Activated naive CD4-positive, alpha-beta T cell treated with anti-CD3 and anti-CD28 coated beads, Interleukin-2, amount 50 U/mL, for 24 hours (primary cell): ENCODE results near the gene AVL9.
A peak's percentile ranks its signal among the peaks of the same experiment; 100 is the strongest.
"Not testable (repeated sequence)": the region's sequence is repeated elsewhere in the genome, so short reads cannot be mapped to it uniquely, and the experiment has no call there.

Source experiments
- H3K27ac Mint-ChIP-seq: one replicate; pipeline ENCODE4 v1.8.0; 2021; ENCODE audit warnings: mild to moderate bottlenecking, mixed read lengths
- H3K27me3 Mint-ChIP-seq: one replicate; pipeline ENCODE4 v1.8.0; 2021; ENCODE audit warnings: mixed read lengths
- H3K36me3 Mint-ChIP-seq: one replicate; pipeline ENCODE4 v1.8.0; 2021; ENCODE audit warnings: mixed read lengths
- H3K4me1 Mint-ChIP-seq: one replicate; pipeline ENCODE4 v1.8.0; 2021; ENCODE audit warnings: mixed read lengths
- H3K4me3 Mint-ChIP-seq: one replicate; pipeline ENCODE4 v1.8.0; 2021; ENCODE audit warnings: mild to moderate bottlenecking, mixed read lengths
- H3K9me3 Mint-ChIP-seq: one replicate; pipeline ENCODE4 v1.8.0; 2021; ENCODE audit warnings: mixed read lengths

The AVL9 gene

GRCh38 chr7:32586291-32587221 lies 91.3 kb downstream of the AVL9 start:
- Mint-ChIP-seq H3K27ac (no peak overlapping the region), H3K4me3 (no peak overlapping the region), H3K27me3 (no peaks in the 10 kb centered on the region), H3K4me1 (peaks cover 8% of the 10 kb centered on the region), H3K9me3 (no peaks in the 10 kb centered on the region), H3K36me3 (peaks cover 3% of the 10 kb centered on the region)

- Mint-ChIP-seq H3K9me3 (no peaks in the 10 kb centered on the region), H3K36me3 (peaks cover 3% of the 10 kb centered on the region), H3K27ac (peak overlapping the region; percentile 14), H3K4me3 (no peak overlapping the region), H3K4me1 (peaks cover 8% of the 10 kb centered on the region), H3K27me3 (no peaks in the 10 kb centered on the region)
Measured at GRCh38 chr7:32587411-32587948, 92.2 kb downstream of the AVL9 start.

- H3K36me3 Mint-ChIP-seq: no peaks in the 10 kb centered on the region
- no peak overlapping the region for H3K4me3 Mint-ChIP-seq
- H3K4me1 Mint-ChIP-seq: peaks cover 8% of the 10 kb centered on the region
- no peaks in the 10 kb centered on the region for H3K27me3 Mint-ChIP-seq
- no peaks in the 10 kb centered on the region for H3K9me3 Mint-ChIP-seq
- H3K27ac Mint-ChIP-seq: peak overlapping the region; percentile 46
Measured at GRCh38 chr7:32588657-32589056, 93.4 kb downstream of the AVL9 start.

- no peaks in the 10 kb centered on the region for H3K36me3 Mint-ChIP-seq
- no peak overlapping the region for H3K27ac Mint-ChIP-seq
- H3K4me1 Mint-ChIP-seq: peaks cover 7% of the 10 kb centered on the region
- no peaks in the 10 kb centered on the region for H3K9me3 Mint-ChIP-seq
- H3K27me3 Mint-ChIP-seq: peaks cover 3% of the 10 kb centered on the region
- no peak overlapping the region for H3K4me3 Mint-ChIP-seq
Measured at GRCh38 chr7:32591938-32592337, 96.6 kb downstream of the AVL9 start.

DNA sequence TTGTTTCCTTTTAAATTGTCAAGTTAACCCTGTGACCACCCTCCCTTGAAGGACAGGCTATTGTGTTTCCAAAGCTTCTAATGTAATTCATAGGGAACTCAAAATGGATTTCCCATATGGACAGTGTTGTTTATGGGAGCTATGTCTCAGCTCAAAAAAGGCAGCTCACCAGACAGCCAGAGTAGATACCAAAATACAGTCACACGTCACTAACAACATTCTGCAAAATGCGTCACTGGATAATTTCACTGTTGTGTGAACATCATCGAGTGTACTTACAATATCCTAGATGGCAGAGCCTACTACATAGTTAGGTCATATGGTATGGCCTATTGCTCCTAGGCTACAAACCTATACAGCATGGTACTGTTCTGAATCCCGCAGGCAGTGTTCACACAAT lies 97.4 kb downstream of the AVL9 start:
- Mint-ChIP-seq H3K4me1 (peaks cover 4% of the 10 kb centered on the region), H3K9me3 (no peaks in the 10 kb centered on the region), H3K4me3 (no peak overlapping the region), H3K27ac (no peak overlapping the region), H3K27me3 (peaks cover 4% of the 10 kb centered on the region), H3K36me3 (no peaks in the 10 kb centered on the region)

DNA sequence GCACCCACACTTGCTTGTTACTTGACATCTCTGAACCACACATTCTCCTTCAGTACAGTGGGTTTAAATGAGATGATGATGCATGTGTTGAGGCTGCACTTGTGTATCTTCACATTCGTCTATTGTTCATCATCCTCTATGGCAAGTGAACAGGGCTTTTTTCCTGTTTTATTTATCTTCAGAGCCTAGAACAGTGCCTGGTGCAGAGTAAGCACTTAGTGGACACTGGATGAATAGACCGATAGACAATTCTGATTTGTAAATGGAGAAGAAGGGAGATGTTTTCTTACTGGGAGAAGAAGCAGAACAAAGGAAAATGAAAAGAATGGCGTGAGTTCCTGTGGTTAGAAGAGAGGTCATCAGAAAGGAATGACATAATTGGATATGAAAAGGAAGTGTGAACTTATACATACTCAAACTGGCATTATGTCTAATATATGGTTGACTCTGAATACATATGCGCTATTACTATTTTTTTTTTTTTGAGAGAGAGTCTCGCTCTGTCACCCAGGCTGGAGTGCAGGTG lies 99.7 kb downstream of the AVL9 start:
- Mint-ChIP-seq H3K27ac (no peak overlapping the region), H3K9me3 (peaks cover 7% of the 10 kb centered on the region), H3K27me3 (peaks cover 8% of the 10 kb centered on the region), H3K4me3 (no peak overlapping the region), H3K36me3 (peaks cover 6% of the 10 kb centered on the region), H3K4me1 (no peaks in the 10 kb centered on the region)

GRCh38 chr7:32601196-32601595 lies 105.9 kb downstream of the AVL9 start:
- H3K27ac Mint-ChIP-seq, H3K27me3 Mint-ChIP-seq, H3K4me1 Mint-ChIP-seq, H3K36me3 Mint-ChIP-seq, H3K4me3 Mint-ChIP-seq: not testable (repeated sequence)
- H3K9me3 Mint-ChIP-seq: peaks cover 21% of the 10 kb centered on the region

- Mint-ChIP-seq H3K27ac (no peak overlapping the region), H3K4me1 (no peaks in the 10 kb centered on the region), H3K27me3 (peaks cover 5% of the 10 kb centered on the region), H3K9me3 (peaks cover 21% of the 10 kb centered on the region), H3K36me3 (peaks cover 10% of the 10 kb centered on the region), H3K4me3 (no peak overlapping the region)
Measured at GRCh38 chr7:32602470-32602869, 107.2 kb downstream of the AVL9 start.

GRCh38 chr7:32603492-32603891 lies 108.2 kb downstream of the AVL9 start:
- H3K4me3 Mint-ChIP-seq: not testable (repeated sequence)

DNA sequence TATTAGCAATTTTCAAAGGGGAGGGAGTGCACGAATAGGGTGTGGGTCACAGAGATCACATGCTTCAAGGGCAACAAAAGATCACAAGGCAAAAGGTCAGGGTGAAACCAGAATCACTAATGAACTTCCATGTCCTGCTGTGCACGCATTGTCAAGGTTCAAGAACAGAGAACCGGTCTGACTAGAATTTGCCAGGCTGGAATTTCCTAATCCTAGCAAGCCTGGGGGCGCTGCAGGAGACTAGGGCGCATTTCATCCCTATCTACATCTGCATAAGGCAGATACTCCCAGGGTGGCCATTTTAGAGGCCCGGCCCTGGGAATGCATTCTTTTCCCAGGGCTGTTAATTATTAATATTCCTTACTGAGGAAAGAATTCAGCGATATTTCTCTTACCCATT lies 108.8 kb downstream of the AVL9 start:
- H3K9me3 Mint-ChIP-seq: peaks cover 15% of the 10 kb centered on the region
- H3K36me3 Mint-ChIP-seq, H3K4me3 Mint-ChIP-seq, H3K27me3 Mint-ChIP-seq, H3K27ac Mint-ChIP-seq, H3K4me1 Mint-ChIP-seq: not testable (repeated sequence)

More at GRCh38 chr7:32603492-32603891, 108.2 kb downstream of the AVL9 start:
- H3K4me1 Mint-ChIP-seq, H3K27me3 Mint-ChIP-seq, H3K36me3 Mint-ChIP-seq, H3K27ac Mint-ChIP-seq: not testable (repeated sequence)
- H3K9me3 Mint-ChIP-seq: peaks cover 15% of the 10 kb centered on the region

DNA sequence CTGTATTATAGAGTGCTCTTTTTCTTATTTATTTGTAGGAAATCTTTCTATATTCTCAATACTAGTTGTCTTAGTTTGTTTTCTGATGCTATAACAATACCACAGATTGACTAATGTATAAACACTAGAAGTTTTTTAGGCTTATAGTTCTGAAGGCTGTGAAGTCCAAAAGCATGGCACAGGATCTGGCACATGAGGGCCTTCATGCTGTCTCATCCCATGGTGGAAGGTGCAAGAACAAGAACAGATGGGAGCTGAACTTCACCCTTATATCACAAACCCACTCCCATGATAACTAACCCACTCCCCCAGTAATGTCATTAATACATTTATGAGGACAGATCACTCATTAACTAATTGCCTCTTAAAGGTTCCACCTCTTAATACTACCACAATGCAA lies 109.7 kb downstream of the AVL9 start:
- peaks cover 4% of the 10 kb centered on the region for H3K36me3 Mint-ChIP-seq
- no peak overlapping the region for H3K27ac Mint-ChIP-seq
- no peaks in the 10 kb centered on the region for H3K4me1 Mint-ChIP-seq
- H3K27me3 Mint-ChIP-seq: no peaks in the 10 kb centered on the region
- no peak overlapping the region for H3K4me3 Mint-ChIP-seq
- H3K9me3 Mint-ChIP-seq: peaks cover 15% of the 10 kb centered on the region

- Mint-ChIP-seq H3K4me3 (no peak overlapping the region), H3K9me3 (peaks cover 6% of the 10 kb centered on the region), H3K27ac (no peak overlapping the region), H3K4me1 (no peaks in the 10 kb centered on the region), H3K27me3 (no peaks in the 10 kb centered on the region), H3K36me3 (peaks cover 1% of the 10 kb centered on the region)
Measured at GRCh38 chr7:32609463-32609862, 114.2 kb downstream of the AVL9 start.

DNA sequence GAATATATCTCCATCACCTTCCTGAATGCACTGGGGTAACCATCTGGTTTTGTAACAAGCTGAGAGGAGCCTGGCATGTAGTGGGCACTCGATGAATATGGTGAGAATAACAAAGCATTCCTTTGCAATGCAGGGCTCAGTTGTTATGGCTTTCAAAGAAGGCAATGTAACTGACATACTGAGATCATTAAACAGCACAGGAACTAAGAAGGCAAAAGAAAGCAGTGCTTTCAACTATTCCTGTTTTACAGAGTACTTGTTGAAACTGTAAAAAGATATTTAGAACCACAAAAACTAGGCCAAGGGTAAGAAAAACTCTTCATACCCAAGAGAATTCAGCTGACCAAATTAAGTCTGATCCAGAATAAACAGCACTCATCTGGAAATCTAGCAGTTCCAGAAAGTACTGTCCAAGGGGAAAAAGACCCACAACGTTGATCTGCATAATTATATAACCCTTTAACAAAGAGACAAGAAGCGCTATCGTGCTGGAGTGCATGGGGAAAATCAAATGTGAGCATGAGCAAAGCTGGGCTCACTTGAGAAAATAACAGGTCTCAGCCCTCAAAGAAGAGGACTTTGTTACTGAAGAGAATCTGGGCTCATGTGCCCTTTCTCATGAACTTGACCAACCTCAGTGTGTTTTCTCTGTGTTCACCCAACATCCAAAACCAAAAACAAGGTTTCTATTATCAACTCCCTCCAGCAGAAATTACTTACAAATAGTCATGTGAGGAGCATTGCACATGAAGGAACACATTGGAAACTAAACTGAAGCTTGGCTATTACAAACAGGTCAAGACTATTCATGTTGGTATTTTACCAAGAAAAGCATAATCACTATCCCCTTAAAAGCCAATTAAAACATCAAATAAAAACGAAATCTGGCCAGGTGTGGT lies 116.2 kb downstream of the AVL9 start:
- H3K27me3 Mint-ChIP-seq: no peaks in the 10 kb centered on the region
- H3K9me3 Mint-ChIP-seq: no peaks in the 10 kb centered on the region
- H3K36me3 Mint-ChIP-seq: no peaks in the 10 kb centered on the region
- no peak overlapping the region for H3K4me3 Mint-ChIP-seq
- H3K4me1 Mint-ChIP-seq: no peaks in the 10 kb centered on the region
- H3K27ac Mint-ChIP-seq: no peak overlapping the region

DNA sequence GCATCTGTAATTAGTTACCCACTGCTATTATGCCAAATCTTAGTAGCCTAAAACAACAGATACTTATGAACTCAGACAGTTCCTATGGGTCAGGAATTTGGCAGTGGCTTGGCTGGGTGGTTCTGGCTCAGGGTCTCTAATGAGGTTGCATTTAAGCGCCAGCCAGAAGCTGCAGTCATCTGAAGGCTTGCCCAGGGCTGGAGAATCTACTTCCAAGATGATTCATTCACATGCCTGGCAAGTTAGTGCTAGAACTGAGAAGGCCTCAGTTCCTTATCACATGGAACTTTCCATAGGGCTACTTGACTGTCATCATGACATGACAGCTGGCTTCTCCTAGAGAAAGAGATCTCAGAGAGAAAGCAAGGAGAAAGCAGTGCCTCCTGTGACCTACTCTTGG lies 121.3 kb downstream of the AVL9 start:
- no peak overlapping the region for H3K27ac Mint-ChIP-seq
- H3K9me3 Mint-ChIP-seq: no peaks in the 10 kb centered on the region
- H3K36me3 Mint-ChIP-seq: no peaks in the 10 kb centered on the region
- no peak overlapping the region for H3K4me3 Mint-ChIP-seq
- H3K4me1 Mint-ChIP-seq: no peaks in the 10 kb centered on the region
- H3K27me3 Mint-ChIP-seq: peaks cover 6% of the 10 kb centered on the region

- H3K27me3 Mint-ChIP-seq: peaks cover 8% of the 10 kb centered on the region
- H3K4me1 Mint-ChIP-seq: no peaks in the 10 kb centered on the region
- H3K36me3 Mint-ChIP-seq: no peaks in the 10 kb centered on the region
- no peaks in the 10 kb centered on the region for H3K9me3 Mint-ChIP-seq
- H3K27ac Mint-ChIP-seq: no peak overlapping the region
- H3K4me3 Mint-ChIP-seq: no peak overlapping the region
Measured at GRCh38 chr7:32618470-32618869, 123.2 kb downstream of the AVL9 start.
